EH (cell line): ENCODE measurements around the gene PCGF2.
"Not testable (repeated sequence)": the region's sequence is repeated elsewhere in the genome, so short reads cannot be mapped to it uniquely, and the experiment has no call there.

Experiments
- DNase-seq: peaks from one replicate; pipeline ENCODE4 v3.0.0-alpha.2; 2015; ENCODE audit warnings: low read depth

The PCGF2 gene

DNA sequence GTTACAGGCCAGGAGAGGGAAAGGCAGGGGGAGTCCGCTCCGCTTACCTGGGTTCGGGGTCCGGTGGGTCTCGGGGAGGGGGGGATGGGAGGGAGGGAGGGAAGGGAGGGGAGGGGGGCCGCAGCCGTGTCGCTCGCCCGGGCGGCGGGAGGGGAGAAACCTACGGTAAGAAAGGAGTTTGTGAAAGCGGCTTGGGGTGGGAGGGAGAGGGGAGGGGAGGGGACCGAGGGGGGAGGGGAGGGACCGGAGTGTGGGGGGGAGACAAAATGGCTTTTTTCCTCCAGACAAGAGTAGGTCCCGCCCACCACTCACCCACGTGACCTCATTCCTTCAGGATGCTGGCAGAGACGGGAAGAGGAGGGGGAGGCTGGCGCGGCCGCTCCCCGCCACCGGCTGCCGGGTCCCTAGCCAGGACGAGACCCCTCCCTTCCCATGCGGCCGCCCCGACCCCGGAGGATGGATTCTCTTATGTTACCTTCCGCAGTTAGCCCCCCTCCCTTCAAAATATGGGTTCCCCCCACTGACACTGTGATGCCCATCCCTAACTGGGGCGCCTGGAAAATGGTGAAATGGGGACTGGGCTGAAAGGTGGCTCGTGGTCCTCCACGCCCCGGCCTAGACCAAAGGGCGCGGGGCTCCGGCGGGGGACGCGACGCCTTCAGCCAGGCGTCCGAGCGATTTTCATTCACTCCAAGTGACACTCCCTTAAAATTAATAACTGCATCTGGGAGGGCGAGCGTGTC lies at the start of gene PCGF2:
Gene PCGF2, minus strand, starts transcription at position 188 of the 743 bp plus-strand sequence. CDS start 7,934 bp downstream, outside the sequence.
- peak; percentile 92 for DNase-seq

DNA sequence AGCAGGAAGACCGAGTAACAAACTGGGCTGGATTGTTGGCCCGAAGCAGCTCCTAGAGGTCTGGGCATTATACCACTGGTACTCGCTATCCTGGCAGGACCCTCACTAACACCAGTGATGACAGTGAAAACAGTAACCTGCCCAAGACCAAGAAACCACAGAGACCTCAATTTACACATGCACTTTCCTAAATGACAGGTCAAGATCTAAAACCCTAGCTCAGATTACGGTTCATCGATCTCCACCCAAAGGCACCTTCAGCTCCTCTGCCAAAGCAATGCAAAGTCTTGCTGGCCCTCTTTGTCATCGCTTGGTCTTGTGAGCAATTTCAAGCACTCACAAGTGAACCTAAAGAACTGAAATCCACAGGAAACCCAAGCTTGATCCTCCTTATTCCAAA lies 49.7 kb upstream of the PCGF2 start:
- peak; percentile 11 for DNase-seq

DNA sequence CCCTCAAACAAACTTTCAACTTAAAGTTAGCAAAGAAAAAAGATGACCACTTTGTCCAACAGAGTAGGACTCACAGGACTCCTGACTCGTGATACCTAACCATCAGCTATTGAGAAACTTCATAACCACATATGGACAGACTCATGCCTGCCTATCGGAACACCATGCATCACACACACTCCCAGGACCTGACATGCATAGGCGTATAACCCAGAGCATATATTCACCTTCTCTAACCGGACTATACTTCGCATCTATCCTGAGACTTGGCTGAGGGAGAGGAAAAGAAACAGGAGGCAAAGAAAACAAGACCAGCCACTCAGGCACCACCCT lies 49.0 kb upstream of the PCGF2 start:
- peak; percentile 24 for DNase-seq

GRCh38 chr17:38796451-38797157 lies 48.5 kb upstream of the PCGF2 start:
- DNase-seq, result no peak

- no peak for DNase-seq
Measured at GRCh38 chr17:38794221-38794620, 46.1 kb upstream of the PCGF2 start.

DNA sequence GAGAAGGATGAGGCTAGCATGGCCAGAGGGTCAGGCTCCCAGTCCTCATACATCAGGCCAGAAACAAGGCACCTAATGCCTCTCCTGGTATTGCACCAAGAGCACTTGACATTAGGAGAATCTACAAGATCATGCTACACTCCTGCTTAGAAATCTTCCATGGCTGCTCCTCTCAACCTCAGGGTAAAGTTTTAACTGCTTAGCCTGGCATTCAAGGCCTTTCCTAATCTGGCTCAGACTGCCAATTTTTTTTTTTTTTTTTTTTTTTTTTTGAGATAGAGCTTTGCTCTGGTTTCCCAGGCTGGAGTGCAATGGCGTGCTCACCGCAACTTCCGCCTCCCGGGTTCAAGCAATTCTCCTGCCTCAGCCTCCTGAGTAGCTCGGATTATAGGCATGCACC lies 43.0 kb upstream of the PCGF2 start:
- DNase-seq, result no peak

DNA sequence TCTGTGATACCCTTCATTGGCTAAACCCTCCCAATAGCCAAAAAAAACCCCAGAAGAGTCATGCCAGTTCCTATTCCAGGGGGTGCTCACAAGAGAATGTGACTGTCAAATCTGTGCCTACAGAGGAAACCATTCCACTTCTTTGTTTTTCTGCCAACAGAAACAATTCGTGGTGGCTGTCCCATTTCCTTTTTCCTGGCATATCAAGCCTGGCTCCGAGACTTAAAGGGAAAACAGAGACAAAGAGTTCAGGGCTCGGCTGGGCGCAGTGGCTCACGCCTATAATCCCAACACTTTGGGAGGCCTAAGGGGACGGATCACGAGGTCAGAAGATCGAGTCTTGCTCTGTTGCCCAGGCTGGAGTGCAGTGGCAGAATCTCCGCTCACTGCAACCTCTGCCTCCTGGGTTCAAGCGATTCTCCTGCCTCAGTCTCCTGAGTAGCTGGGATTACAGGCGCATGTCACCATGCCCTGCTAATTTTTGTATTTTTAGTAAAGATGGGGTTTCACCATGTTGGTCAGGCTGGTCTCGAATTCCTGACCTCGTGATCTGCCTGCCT lies 42.1 kb upstream of the PCGF2 start:
- peak; percentile 32 for DNase-seq

DNA sequence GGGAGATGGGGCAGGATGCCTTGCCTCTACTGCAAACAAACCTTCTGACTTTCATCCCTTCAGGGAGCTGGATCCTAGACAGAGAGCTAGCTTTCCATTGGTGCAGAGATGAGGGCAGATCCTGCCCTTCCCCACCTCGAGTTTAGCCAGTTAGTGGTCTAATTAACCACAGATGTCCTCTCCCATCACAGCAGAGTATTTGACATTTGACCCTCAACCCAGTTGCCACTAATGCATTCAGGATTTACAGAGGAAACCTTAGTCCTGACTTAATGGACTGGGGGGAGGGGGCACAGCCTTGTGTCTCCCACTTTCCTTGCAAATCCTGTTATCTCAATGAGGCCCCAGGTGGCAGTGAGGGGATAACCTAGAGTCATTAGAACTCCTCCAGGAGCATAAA lies 41.0 kb upstream of the PCGF2 start:
- peak; percentile 84 for DNase-seq

GRCh38 chr17:38787999-38788398 lies 39.9 kb upstream of the PCGF2 start:
- not testable (repeated sequence) for DNase-seq

DNA sequence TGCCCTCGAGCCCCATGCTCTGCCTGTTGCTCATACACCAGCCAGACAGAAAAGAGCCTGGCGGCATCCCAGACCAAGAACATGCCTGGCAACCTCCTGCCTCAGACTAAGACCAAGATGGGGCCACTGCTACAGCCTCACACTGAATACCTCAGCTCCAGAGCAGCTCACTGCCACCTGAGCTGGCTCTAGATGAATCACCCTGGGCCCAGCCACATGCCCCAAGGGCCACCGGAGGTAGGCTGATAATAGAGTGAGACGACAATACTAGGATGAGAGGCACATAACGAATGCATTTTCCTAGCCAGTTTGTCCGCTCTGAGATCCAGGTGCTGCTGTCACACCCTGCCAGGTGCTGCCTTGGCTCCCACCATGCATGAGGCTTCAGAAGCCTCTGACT lies 38.2 kb upstream of the PCGF2 start:
- no peak for DNase-seq

GRCh38 chr17:38783227-38783626 lies 35.1 kb upstream of the PCGF2 start:
- no peak for DNase-seq

DNA sequence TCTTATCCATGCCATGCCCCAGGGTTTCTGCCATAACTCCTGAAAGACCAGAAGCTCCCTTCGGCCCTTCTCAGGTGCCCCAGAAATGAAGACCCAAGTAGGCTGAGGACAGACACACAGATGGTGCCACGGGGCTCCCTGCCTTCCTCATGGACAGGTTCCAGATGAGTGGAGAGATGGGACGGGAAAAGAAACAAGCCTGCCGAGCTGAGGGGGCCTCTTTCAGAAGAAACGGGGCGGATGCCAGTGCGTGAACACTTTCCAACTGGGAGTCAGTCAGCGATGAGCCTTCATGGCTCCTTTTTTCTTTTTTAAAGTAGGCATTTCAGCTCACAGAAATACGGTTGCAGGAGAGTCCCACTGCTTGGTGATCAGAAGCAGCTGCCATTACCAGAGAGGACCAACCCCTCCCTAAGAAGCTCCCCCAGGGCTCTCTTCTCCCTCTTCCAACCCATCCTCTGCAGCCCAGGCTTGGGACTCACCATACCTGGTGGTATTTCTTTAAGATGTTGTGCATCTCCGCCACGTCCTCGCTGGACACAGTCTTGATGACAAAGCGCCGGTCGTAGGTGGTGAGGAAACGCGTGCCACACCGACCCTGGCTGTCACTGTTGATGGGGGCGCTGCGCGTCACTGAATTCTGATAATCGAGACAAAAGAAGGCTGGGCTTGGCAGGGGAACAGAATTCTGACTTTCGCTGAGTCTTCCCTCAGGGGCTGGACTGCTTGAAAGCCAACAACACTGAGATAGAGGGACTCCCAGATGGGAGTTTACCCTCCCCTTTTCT lies 32.0 kb upstream of the PCGF2 start:
- no peak for DNase-seq

GRCh38 chr17:38777641-38778250 lies 29.6 kb upstream of the PCGF2 start:
- peak; percentile 9 for DNase-seq

GRCh38 chr17:38773258-38773657 lies 25.1 kb upstream of the PCGF2 start:
- DNase-seq, result no peak

DNA sequence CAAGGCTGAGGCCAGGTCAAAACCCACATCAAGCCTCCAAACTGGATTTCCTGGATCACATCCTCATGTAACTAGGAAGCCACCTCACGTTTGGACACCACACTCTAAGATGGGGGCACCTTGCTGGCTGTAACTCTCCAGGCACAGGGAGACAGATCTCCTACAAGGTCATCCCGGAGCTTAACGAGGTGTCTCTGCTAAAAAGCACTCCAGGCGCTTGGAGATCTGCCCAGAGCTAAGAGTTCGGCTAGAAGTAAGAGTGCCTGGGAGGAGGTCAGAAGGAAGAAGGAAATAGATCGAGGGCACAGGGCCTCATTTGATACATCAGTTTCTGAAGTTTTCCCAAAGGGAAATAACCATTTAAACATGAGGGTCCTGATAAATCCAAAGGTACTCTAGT lies 20.3 kb upstream of the PCGF2 start:
- DNase-seq, result peak; percentile 23

DNA sequence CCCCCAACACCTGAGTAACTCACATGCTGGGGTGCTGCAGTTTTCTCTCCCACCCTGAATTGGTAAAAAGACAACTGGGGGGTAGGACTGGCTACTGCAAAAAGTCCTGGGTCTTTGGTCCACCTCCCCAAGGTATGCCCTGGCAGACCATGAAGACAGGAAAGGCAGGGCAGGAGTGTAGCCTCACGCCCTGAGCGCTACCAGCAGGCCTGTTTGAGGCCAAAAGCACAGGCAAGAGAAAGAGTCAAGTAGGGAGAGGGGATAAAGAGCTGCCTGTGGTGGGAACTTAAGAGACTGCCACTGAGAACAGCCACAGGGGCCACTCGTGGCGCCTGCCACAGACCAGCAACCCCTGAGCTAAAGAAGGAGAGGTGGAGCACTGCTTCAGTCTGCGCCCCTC lies 18.2 kb upstream of the PCGF2 start:
- DNase-seq, result no peak

GRCh38 chr17:38762231-38762630 lies 14.1 kb upstream of the PCGF2 start:
- no peak for DNase-seq

DNA sequence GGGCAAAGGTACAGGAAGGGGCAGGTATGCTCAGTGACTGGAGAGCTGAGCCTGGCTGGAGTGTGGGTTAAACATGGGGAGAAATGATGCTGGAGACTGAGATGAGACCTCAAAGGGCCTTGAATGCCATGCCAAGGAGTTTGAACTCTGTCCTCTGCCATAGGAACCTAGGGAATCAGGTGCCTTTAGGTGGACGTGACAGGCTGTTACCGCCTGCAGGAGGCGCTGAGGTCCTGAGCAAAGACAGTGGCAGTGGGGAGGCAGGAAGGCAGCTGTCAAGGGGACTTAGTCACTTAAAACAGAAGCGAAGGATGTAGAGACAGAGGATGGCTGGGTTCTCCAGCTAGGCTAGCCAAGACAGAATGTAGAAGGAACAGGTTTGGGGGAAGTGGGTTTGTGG lies 13.5 kb upstream of the PCGF2 start:
- DNase-seq, result peak; percentile 59

DNA sequence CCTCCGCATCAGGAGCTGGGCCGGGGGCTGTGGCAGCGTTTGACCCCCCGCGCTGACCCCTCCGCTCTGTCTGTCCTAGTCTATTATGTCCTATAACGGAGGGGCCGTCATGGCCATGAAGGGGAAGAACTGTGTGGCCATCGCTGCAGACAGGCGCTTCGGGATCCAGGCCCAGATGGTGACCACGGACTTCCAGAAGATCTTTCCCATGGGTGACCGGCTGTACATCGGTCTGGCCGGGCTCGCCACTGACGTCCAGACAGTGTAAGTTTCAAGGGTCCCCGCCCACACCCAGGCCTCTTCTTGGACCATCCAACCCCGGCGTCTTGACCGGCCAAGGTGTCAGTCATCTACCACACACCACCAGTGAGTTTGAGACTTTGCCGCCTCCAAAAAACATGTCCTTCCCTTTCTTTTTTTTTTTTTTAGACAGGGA lies 5.0 kb upstream of the PCGF2 start:
- no peak for DNase-seq

DNA sequence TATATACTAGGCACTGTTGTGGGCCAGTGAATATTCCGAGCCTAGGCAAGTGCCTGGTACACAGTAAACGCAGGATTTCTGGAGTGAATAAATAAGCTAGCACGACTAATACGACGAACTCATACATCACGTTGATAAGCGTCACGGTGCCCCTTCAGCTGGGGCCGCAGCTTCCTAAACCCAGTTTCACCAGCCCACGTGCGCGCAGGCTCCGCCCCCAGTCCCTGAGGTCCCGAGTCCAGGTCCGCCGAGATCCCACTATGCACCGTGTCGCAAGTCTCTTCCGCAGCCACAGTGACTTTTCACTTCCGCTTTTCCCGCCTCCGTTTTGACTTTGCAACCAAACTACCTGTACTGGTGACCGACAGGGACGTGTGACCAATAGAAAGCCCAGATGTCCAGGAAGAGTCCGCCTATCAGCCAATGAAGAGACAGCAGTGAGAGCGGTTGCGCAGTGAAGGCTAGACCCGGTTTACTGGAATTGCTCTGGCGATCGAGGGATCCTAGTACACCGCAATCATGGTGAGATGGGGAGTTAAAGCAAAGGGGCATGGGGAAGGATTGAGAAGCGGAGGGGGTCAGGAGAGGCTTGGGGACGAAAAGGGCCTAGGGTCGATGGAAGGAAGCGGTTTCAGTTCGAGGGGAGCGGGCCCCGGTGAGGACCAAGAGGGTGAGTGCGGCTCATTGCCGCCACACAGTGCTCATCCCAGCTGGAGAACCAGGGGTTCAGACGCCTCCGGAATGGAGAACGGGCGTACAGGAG lies 4.4 kb upstream of the PCGF2 start, which contains the start of gene PSMB3:
Gene PSMB3, plus strand, starts transcription at position 434 of the 763 bp plus-strand sequence. Its CDS starts 86 bp downstream, at position 520.
- peak; percentile 100 for DNase-seq

GRCh38 chr17:38751808-38752307 lies 3.7 kb upstream of the PCGF2 start:
- peak; percentile 89 for DNase-seq
